Measurements from ENCODE around the gene SUPT20H. TPM values are rescaled to one million over a fixed set of nuclear protein-coding genes. Genes with fewer than 3 reads are reported as not detected.

The SUPT20H gene
- total and polyA plus RNA-seq, 8 donors, result 51.2 to 135 (median 107) TPM

DNA sequence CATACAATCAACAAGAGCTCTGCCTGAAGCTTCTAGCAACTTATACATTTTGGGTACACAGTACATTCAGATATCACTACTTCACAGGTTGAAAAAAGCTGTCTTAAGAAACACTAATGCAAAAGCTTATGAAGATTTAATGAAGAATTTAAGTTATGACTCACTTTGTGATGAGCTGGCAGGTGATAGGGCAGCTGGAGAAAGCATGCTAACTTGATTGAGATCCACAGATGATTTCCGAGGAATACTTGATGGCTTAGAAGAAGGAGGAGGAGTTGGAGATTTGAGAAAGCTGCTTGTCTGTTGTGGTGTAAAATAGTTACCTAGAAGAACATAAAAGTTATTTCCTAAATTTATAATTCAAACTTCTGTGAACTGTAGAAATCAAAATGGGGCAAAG is 35.6 kb downstream of the SUPT20H start:
- H3K4me3 ChIP-seq, result no peak overlapping the region
- TF ChIP-seq, protein P1, sequence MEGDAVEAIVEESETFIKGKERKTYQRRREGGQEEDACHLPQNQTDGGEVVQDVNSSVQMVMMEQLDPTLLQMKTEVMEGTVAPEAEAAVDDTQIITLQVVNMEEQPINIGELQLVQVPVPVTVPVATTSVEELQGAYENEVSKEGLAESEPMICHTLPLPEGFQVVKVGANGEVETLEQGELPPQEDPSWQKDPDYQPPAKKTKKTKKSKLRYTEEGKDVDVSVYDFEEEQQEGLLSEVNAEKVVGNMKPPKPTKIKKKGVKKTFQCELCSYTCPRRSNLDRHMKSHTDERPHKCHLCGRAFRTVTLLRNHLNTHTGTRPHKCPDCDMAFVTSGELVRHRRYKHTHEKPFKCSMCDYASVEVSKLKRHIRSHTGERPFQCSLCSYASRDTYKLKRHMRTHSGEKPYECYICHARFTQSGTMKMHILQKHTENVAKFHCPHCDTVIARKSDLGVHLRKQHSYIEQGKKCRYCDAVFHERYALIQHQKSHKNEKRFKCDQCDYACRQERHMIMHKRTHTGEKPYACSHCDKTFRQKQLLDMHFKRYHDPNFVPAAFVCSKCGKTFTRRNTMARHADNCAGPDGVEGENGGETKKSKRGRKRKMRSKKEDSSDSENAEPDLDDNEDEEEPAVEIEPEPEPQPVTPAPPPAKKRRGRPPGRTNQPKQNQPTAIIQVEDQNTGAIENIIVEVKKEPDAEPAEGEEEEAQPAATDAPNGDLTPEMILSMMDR (IDR thresholded peaks at IDR 0.05), result no peak
- no peak for ATAC-seq
- H3K27me3 ChIP-seq, result no peaks in the 10 kb centered on the region
- no peak overlapping the region for H3K27ac ChIP-seq
- H3K9me3 ChIP-seq, result no peaks in the 10 kb centered on the region
- H3K4me1 ChIP-seq, result no peaks in the 10 kb centered on the region
- no peak for DNase-seq
- H3K36me3 ChIP-seq, result peaks cover 0 to 99% of the 10 kb centered on the region in 2 donors
- intact Hi-C loops (cut with DNase I), result no loop called here

DNA sequence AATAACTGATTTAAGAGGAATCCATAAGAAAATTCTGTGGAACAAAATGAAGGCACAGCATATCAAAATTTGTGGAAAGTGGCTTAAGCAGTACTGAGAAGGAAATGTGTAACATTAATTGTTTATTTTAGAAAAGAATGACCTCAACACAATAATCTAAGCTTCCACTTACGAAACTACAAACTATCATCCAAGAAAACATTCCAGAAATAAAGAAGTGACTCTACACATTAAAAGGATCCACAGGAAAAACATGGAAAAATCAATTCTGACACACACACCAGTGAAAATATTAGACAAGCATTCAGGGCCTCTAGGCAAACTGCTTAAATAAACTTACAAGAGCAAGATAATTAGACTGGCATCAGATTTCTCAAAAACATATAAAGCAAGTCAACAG is 44.9 kb downstream of the SUPT20H start:
- Histone ChIP-seq H3K4me1 (no peaks in the 10 kb centered on the region), H3K36me3 (peaks cover 3 to 84% of the 10 kb centered on the region in 2 donors), H3K27ac (no peak overlapping the region), H3K4me3 (no peak overlapping the region), H3K9me3 (no peaks in the 10 kb centered on the region), H3K27me3 (no peaks in the 10 kb centered on the region)
- intact Hi-C loops (cut with DNase I), result no loop called here
- TF ChIP-seq, protein P1 (IDR thresholded peaks at IDR 0.05), result no peak
- ATAC-seq (no peak), DNase-seq (no peak)

DNA sequence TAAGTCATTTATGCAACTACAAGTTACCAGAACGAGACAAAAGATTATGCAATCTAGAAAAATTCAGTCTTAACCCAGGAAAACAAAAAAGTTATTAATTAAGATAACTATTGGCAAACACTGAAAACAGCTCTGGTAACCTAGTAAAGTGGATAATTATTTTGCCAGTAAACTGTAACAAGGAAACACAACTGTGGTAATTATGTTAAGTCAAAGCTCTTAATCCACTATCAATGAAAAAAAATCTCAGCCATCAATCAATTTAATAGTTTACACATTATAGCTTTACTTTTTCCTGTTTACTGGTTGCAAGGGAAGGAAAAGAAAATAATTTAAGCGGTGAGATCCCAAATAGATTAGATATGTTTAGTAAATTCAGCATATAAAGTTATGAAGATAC is 47.7 kb downstream of the SUPT20H start:
- Histone ChIP-seq H3K4me3 (no peak overlapping the region), H3K27me3 (no peaks in the 10 kb centered on the region), H3K9me3 (no peaks in the 10 kb centered on the region), H3K4me1 (no peaks in the 10 kb centered on the region), H3K27ac (no peak overlapping the region), H3K36me3 (peaks cover 3 to 87% of the 10 kb centered on the region in 2 donors)
- TF ChIP-seq, protein P1 (IDR thresholded peaks at IDR 0.05), result no peak
- ATAC-seq, result no peak
- intact Hi-C loops (cut with DNase I), result no loop called here
- DNase-seq, result no peak

DNA sequence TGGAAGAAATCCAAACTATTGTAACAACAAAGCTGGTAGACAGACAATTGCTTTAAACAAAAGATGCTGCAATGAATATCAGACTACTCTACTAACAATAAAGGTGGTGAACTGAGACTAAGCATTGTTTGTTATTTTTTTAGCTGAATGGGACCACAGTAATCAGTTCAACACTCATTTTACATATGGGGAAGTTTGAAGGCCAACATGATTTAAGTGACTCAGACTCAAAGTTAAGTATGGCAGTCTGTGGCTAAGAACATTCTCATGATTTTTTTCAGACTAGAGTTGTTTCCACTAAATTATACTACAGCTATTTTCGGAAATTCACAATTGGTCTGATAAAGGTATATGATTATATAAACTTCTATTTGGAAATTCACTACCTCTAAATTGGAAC is 48.5 kb downstream of the SUPT20H start:
- Histone ChIP-seq H3K4me1 (no peaks in the 10 kb centered on the region), H3K9me3 (no peaks in the 10 kb centered on the region), H3K4me3 (no peak overlapping the region), H3K27me3 (no peaks in the 10 kb centered on the region), H3K27ac (no peak overlapping the region), H3K36me3 (peaks cover 3 to 87% of the 10 kb centered on the region in 2 donors)
- DNase-seq (no peak), ATAC-seq (no peak)
- TF ChIP-seq, protein P1 (IDR thresholded peaks at IDR 0.05), result no peak
- intact Hi-C loops (cut with DNase I), result no loop called here

DNA sequence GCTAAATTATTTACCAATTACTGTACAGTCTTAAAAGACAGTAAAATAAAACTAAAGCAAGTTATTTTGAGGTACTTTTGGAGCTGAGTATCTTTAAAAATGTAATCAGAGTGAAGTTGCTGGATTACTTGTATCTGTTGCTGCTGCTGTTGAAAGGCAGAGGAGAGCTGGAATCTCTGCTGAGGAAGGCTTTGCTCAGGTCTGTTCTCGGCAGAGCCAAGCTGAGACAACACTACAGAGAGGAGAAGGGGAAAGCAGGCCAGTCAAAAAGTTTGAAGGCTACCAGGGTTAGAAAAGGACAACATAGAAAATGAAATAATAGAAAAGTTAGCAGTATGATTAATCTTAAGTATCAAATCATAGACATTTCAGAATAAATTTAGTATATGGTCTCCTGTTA is 49.1 kb downstream of the SUPT20H start:
- Histone ChIP-seq H3K4me3 (no peak overlapping the region), H3K27ac (no peak overlapping the region), H3K4me1 (no peaks in the 10 kb centered on the region), H3K9me3 (no peaks in the 10 kb centered on the region), H3K27me3 (no peaks in the 10 kb centered on the region), H3K36me3 (peaks cover 3 to 87% of the 10 kb centered on the region in 2 donors)
- intact Hi-C loops (cut with DNase I), result no loop called here
- TF ChIP-seq, protein P1 (IDR thresholded peaks at IDR 0.05), result no peak
- DNase-seq (no peak), ATAC-seq (no peak)
